Cardiac fibroblast (primary cell): Measurements from ENCODE around the gene DNAH12.
"Not testable (repeated sequence)": the region's sequence is repeated elsewhere in the genome, so short reads cannot be mapped to it uniquely, and the experiment has no call there.

ENCODE experiments used
- DNase-seq, 2 donors: peaks; one replicate each; pipeline versions ENCODE4 v3.0.0 to v3.0.0-alpha.2; 2010; ENCODE audit warnings: low read depth in 2 of 2
- H3K4me3 ChIP-seq, 2 donors: replicated peaks in 1 of 2; 1 replicate in 1 of 2; 2 replicates in 1 of 2; pipeline ENCODE4 v1.5.1; 2011; ENCODE audit warnings: low read depth in 2 of 2, low read length in 2 of 2, mild to moderate bottlenecking in 2 of 2, moderate library complexity in 1 of 2
- TF ChIP-seq, protein P1 (sequence below): IDR thresholded peaks from one replicate; pipeline ENCODE4 v1.5.1; 2011; ENCODE audit warnings: low read depth, mild to moderate bottlenecking, low read length, inconsistent platforms

Gene DNAH12

DNA sequence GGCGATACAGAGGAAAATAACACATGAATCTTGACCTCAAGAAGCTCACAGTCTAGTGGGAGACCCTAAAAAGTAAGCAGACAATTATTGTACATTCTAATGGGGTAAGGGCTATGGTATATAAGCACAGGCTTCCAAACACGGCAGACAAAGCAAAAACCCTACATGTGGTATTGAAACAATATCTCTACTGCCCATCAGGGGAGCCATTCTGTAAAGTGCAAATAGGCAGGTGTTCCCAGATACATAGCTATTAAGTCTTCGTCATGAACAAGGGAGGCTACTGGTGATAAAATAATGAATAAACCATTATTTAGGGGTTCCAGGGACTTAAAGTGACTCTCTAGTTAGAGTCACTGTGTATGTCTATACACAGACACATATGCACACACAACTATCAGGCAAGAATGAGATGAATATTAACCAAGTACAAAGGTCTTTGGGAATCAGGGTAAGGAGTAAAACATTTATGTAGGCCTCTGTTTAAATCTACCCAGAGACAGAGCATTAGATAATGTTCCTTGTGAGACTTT, 213.0 kb downstream of the DNAH12 start:
- no peak overlapping the region for H3K4me3 ChIP-seq
- TF ChIP-seq, protein P1, sequence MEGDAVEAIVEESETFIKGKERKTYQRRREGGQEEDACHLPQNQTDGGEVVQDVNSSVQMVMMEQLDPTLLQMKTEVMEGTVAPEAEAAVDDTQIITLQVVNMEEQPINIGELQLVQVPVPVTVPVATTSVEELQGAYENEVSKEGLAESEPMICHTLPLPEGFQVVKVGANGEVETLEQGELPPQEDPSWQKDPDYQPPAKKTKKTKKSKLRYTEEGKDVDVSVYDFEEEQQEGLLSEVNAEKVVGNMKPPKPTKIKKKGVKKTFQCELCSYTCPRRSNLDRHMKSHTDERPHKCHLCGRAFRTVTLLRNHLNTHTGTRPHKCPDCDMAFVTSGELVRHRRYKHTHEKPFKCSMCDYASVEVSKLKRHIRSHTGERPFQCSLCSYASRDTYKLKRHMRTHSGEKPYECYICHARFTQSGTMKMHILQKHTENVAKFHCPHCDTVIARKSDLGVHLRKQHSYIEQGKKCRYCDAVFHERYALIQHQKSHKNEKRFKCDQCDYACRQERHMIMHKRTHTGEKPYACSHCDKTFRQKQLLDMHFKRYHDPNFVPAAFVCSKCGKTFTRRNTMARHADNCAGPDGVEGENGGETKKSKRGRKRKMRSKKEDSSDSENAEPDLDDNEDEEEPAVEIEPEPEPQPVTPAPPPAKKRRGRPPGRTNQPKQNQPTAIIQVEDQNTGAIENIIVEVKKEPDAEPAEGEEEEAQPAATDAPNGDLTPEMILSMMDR = no peak
- DNase-seq = no peak

DNA sequence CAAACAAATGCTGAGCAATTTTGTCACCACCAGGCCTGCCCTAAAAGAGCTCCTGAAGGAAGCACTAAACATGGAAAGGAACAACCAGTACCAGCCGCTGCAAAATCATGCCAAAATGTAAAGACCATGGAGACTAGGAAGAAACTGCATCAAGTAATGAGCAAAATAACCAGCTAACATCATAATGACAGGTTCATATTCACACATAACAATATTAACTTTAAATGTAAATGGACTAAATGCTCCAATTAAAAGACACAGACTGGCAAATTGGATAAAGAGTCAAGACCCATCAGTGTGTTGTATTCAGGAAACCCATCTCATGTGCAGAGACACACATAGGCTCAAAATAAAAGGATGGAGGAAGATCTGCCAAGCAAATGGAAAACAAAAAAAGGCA, 217.6 kb downstream of the DNAH12 start:
- not testable (repeated sequence) for DNase-seq, H3K4me3 ChIP-seq

DNA sequence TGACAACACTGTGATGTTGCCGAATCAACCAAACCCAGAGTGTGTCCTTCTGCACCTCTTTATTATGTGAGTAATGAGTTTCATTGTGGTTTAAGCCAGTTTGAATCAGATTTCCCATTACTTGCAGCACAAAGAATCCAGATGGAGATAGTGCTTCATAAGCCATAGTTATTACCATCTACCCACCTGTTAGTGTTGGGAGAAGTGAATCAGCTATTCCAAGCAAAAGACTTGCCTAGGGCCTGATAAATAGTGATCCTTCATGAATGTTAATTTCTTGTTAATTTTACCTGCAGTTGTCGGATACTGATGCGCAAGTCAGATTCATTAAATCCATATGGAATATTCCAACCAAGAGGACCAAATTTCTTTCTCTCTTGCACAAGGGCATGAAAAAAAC, 229.9 kb downstream of the DNAH12 start:
- TF ChIP-seq, protein P1 = no peak
- DNase-seq = no peak
- no peak overlapping the region for H3K4me3 ChIP-seq

DNA sequence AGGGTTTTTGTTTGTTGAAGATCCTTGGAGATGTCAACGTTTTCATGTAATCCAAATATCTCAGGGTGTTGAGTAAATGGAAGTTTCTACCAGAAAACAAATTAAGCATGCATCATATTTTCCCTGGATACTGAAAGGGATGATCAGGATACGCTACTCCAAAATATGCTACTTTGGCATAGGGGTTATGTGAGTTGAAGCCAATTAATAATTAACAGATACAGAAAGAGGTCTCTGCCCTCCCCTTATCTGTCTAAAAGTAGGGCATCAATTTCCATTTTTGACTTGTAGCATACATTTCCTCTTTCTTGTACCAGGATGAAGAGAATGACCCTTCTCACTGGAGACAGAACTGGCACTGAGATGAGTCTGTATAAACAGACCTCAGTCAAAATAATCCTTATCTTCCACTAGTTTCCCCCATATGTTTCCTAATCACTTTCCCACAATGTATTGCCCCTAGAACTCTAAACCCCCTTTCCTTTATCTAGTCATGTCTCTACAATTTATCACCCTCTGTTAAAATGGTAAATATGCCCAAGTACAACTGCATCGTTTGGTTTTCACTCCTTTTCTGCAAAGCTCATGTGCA, 234.3 kb downstream of the DNAH12 start:
- TF ChIP-seq, protein P1 = no peak
- no peak overlapping the region for H3K4me3 ChIP-seq
- DNase-seq = no peak

DNA sequence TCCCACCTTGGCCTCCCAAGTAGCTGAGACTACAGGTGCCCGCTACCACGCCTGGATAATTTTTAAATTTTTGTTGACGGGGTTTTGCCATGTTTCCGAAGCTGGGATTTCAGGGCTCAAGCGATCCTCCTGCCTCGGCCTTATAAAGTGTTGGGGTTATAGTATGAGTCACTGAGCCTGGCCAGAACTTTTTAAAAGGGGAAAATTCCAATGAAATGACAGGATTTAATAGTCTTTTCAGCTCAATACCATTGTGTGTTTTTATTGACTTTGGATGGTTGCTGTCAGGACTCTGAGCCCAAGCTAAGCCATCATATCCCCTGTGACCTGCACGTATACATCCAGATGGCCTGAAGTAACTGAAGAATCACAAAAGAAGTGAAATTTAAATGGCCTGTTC, 240.6 kb downstream of the DNAH12 start:
- peak in 1 of 2 donors; percentile 33 for DNase-seq
- not testable (repeated sequence) for H3K4me3 ChIP-seq

DNA sequence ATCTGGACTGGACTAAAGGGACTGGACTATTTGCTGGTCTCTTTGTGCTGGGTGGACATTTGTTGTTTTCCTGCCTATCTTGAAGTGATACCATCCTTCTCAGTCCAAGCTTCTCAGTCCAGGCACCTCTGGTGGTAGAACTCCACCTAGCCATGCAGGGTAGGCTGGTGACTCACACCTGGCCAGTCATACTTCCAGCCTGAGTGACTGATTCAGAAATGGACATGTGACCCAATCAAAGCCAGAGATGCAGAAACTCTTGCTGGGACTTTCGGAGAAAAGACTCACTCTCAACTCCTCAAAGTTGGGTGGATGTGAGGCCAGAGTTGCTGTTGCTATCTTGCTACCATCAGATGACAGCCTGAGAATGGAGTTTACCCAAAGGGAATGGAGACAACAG, 246.1 kb downstream of the DNAH12 start:
- no peak overlapping the region for H3K4me3 ChIP-seq
- peak in 1 of 2 donors; percentile 51 for DNase-seq
- TF ChIP-seq, protein P1 = no peak

DNA sequence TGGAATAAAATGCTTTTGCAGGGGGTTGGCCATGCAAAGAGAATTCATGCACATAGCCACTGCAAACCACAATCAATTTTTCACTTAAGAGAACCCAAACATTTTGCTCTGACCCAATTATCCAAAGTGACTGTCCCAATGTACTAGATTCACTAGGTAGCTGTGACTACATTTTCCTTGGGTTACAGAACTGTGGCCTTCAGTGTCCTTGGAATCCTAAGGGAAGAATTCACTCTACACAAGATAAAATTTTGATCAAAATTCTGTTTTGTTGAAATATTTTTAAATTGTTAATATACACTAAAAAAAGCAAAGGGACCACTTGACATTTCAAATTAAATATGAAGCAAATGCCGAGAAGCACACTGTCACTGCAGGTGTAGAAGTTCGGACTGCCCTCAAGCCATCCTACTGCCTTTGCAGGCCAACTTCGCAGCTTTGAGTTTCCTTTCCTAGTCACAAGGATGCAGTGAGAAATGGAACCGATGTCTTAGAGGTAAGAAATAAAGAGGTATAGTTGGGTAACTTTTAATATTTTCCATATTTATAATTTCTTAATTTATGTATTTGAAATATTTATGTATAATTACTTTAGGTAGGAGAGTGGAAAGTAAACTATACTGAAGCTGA, 251.1 kb downstream of the DNAH12 start:
- DNase-seq = no peak
- no peak overlapping the region for H3K4me3 ChIP-seq

More for the DNA sequence above, 251.1 kb downstream of the DNAH12 start:
- TF ChIP-seq, protein P1 = no peak
